A673 (cell line): ENCODE results near the gene STARD13. TPM values are rescaled to one million over a fixed set of nuclear protein-coding genes. Genes with fewer than 3 reads are reported as not detected.

Experiments used
- BruUV-seq: library from RNA; stranded (reverse); fragments of 400-500 nt; replicated peaks from 2 replicates; lab custom pipeline; 2021; lab: Mats Ljungman, UMichigan
- CTCF ChIA-PET: fragments of 300-600 bp; sonication (Branson Sonifier 250); formaldehyde crosslinking; loops from one replicate; lab custom pipeline; 2022; ENCODE audit warnings: antibody characterized with exemption; lab: Charles Lee
- POLR2A ChIA-PET: fragments of 300-600 bp; sonication (Branson Sonifier 250); formaldehyde crosslinking; loops from one replicate; lab custom pipeline; 2022; ENCODE audit warnings: antibody characterized with exemption; ENCODE audit not compliant: low non-redundant PET; lab: Charles Lee
- DNase-seq: peaks from one replicate; pipeline ENCODE4 v3.0.0-alpha.2; 2015; ENCODE audit warnings: low spot score
- H3K27ac ChIP-seq: fragments of 200-600 bp; sonication (generic); 2 replicates; pipeline ENCODE4 v1.5.1; 2016; ENCODE audit warnings: mixed run types, low read depth, mild to moderate bottlenecking, mixed read lengths, antibody characterized with exemption, low read length; ENCODE audit not compliant: poor library complexity, severe bottlenecking
- H3K27me3 ChIP-seq: fragments of 200-600 bp; sonication (generic); replicated peaks from 2 replicates; pipeline ENCODE4 v1.6.1; 2017; ENCODE audit warnings: mixed run types, low read depth, mild to moderate bottlenecking, mixed read lengths, antibody characterized with exemption, low read length; ENCODE audit not compliant: insufficient read depth, poor library complexity
- H3K36me3 ChIP-seq: fragments of 200-600 bp; sonication (generic); 2 replicates; pipeline ENCODE4 v1.6.1; 2016; ENCODE audit warnings: mixed run types, mild to moderate bottlenecking, mixed read lengths, antibody characterized with exemption, low read length; ENCODE audit not compliant: insufficient read depth, poor library complexity, severe bottlenecking
- H3K4me1 ChIP-seq: fragments of 200-600 bp; sonication (generic); 2 replicates; pipeline ENCODE4 v1.6.1; 2017; ENCODE audit warnings: mixed run types, mild to moderate bottlenecking, mixed read lengths, antibody characterized with exemption, low read length; ENCODE audit not compliant: insufficient read depth, poor library complexity, severe bottlenecking
- H3K4me3 ChIP-seq: fragments of 200-600 bp; sonication (generic); 2 replicates; pipeline ENCODE4 v1.5.1; 2016; ENCODE audit warnings: low read depth, mixed run types, mild to moderate bottlenecking, mixed read lengths, low read length; ENCODE audit not compliant: poor library complexity, severe bottlenecking
- H3K9me3 ChIP-seq: fragments of 200-600 bp; sonication (generic); 2 replicates; pipeline ENCODE4 v1.6.1; 2016; ENCODE audit warnings: mixed run types, low read depth, mild to moderate bottlenecking, mixed read lengths, antibody characterized with exemption, low read length; ENCODE audit not compliant: poor library complexity, severe bottlenecking
- EZH2 ChIP-seq: fragments of 200-600 bp; sonication (generic); IDR thresholded peaks from 2 replicates; pipeline ENCODE4 v1.6.1; 2017; ENCODE audit warnings: borderline replicate concordance, low read depth, mild to moderate bottlenecking, mixed read lengths, antibody characterized with exemption, low read length; ENCODE audit not compliant: poor library complexity, severe bottlenecking
- intact Hi-C: fragments of 100-400 bp; cut with micrococcal nuclease; formaldehyde crosslinking; loops from one replicate; pipeline ENCODE4 v1.10.0; 2022; ENCODE audit not compliant: unreplicated experiment
- total RNA-seq: library from RNA; stranded (reverse); gene quantifications from 2 replicates; pipeline ENCODE4 v1.2.3, GENCODE V29; 2021
- TF ChIP-seq, protein P1 (sequence below): fragments of 300-800, 200-600 bp; sonication (generic); conservative IDR thresholded peaks from 2 replicates; pipeline ENCODE4 v1.5.1; 2017; ENCODE audit warnings: low read depth, mild to moderate bottlenecking, antibody characterized with exemption, low read length, moderate library complexity, mixed read lengths

Gene STARD13
- total RNA-seq, 1 experiment from 2014 or later = 45.7 TPM

DNA sequence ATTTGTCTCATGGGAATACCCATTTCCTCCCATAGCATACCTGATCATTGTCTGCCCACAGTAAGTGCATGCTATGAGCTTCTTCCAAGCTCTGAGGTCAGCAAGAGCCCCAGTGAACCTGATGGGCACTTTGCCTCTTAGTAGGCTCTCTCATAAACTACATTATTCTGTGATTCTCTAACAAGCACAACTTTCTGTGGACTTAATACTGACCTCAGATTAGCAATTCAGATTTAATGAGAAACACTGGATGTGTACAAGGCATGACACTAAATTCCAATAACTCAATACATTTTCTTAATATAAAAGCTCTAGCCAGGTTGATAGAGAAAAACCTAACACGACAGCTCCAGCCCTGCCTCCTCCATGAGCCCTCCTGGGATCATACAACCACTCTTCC, 23.3 kb upstream of the STARD13 start:
- ChIA-PET POLR2A (no interaction called here), CTCF (no interaction called here)
- TF ChIP-seq, protein P1, sequence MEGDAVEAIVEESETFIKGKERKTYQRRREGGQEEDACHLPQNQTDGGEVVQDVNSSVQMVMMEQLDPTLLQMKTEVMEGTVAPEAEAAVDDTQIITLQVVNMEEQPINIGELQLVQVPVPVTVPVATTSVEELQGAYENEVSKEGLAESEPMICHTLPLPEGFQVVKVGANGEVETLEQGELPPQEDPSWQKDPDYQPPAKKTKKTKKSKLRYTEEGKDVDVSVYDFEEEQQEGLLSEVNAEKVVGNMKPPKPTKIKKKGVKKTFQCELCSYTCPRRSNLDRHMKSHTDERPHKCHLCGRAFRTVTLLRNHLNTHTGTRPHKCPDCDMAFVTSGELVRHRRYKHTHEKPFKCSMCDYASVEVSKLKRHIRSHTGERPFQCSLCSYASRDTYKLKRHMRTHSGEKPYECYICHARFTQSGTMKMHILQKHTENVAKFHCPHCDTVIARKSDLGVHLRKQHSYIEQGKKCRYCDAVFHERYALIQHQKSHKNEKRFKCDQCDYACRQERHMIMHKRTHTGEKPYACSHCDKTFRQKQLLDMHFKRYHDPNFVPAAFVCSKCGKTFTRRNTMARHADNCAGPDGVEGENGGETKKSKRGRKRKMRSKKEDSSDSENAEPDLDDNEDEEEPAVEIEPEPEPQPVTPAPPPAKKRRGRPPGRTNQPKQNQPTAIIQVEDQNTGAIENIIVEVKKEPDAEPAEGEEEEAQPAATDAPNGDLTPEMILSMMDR = no peak
- no peak for TF ChIP-seq EZH2
- Histone ChIP-seq H3K27ac (no peak overlapping the region), H3K27me3 (no peaks in the 10 kb centered on the region), H3K9me3 (peaks cover 7% of the 10 kb centered on the region), H3K36me3 (no peaks in the 10 kb centered on the region), H3K4me3 (no peak overlapping the region), H3K4me1 (peaks cover 22% of the 10 kb centered on the region)
- BruUV-seq = no TSS peak
- no peak for DNase-seq
- intact Hi-C loops = no loop called here

DNA sequence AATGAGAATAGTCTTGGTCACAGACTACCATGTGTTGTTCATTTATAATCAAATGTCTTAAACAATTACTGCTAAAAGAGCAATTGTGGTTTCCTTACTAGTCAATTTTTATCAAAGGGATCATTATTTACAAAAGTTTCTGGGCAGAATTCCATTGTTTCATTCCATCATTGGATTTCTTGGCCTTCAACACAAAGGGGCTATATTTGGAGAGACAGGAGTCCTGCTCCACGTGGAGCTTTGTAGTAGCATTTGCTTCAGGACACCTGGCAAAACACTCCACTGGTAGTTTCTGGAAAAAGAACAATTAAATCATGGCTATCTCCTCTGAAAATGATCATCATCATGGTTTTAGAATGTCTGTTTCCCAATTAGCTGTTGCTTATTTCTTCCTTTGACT, 22.3 kb upstream of the STARD13 start:
- Histone ChIP-seq H3K4me3 (no peak overlapping the region), H3K27ac (no peak overlapping the region), H3K36me3 (no peaks in the 10 kb centered on the region), H3K27me3 (no peaks in the 10 kb centered on the region), H3K4me1 (peaks cover 22% of the 10 kb centered on the region), H3K9me3 (peaks cover 7% of the 10 kb centered on the region)
- no TSS peak for BruUV-seq
- CTCF ChIA-PET = no interaction called here
- TF ChIP-seq EZH2 = no peak
- TF ChIP-seq, protein P1 = no peak
- POLR2A ChIA-PET = no interaction called here
- intact Hi-C loops = no loop called here
- no peak for DNase-seq

DNA sequence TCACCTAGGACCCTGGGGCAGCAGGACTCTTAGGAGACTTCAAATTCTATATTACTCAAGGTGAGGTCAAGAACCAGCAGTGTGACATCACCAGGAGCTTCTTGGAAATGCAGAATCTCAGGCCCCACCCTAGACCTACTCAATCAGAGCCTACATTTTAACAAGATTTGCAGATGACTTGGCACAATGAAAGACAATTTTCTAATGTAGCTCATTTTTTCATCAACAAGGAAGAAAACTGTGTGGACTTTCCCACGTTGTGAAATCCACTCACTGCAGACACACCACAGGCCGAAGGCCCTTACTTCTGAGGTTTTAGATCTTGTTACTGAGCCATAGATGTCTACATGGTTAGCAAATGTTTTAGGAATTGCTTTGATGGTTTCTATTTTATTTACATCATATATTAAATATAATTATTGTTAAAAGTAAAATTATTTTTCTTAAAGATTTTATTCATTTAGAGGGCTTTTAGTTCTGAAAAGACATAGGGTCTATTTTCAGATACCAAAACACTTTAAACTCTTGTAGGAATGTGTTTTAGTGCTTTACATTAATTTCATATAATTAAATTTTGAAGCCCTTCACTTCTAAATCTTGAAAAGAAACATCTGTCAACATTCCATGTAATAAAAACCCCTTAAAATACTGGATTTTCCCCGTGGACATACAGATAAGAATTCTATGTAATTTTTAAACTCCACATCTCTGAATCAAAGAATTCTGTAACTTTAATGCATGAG, 18.5 kb upstream of the STARD13 start:
- intact Hi-C loops = no loop called here
- H3K9me3 ChIP-seq = peaks cover 7% of the 10 kb centered on the region
- no peak overlapping the region for H3K27ac ChIP-seq
- DNase-seq = no peak
- H3K4me3 ChIP-seq = no peak overlapping the region
- CTCF ChIA-PET = no interaction called here
- BruUV-seq = no TSS peak
- peaks cover 6% of the 10 kb centered on the region for H3K4me1 ChIP-seq
- no peaks in the 10 kb centered on the region for H3K36me3 ChIP-seq
- POLR2A ChIA-PET = no interaction called here
- H3K27me3 ChIP-seq = no peaks in the 10 kb centered on the region
- TF ChIP-seq, protein P1 = no peak
- no peak for TF ChIP-seq EZH2
